Activated CD4-positive, alpha-beta T cell treated with anti-CD3 and anti-CD28 coated beads for 48 hours (primary cell): Measurements from ENCODE around the gene KRTAP10-3.

Source experiments
- DNase-seq: peaks from one replicate; pipeline ENCODE4 v3.0.0-alpha.2; 2020

KRTAP10-3 gene

DNA sequence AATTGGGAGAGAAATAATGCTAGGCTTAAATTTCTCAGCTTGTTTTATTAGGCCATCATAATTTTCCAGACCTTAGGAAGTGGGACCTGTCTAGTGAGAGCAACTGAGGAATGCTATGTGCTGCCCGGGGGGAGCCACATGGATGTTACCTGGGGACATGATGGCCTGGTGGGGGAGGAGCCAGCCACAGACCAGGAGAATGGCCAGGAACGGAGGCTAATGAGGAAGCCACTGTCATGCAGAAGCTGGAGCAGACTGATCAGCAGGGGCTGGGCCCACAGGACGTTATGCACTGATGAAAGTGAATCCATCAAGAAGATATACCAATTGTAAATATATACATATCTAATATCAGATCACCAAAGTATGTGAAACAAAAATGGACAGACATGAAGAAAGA is 14.0 kb downstream of the KRTAP10-3 start:
- DNase-seq = no peak

DNA sequence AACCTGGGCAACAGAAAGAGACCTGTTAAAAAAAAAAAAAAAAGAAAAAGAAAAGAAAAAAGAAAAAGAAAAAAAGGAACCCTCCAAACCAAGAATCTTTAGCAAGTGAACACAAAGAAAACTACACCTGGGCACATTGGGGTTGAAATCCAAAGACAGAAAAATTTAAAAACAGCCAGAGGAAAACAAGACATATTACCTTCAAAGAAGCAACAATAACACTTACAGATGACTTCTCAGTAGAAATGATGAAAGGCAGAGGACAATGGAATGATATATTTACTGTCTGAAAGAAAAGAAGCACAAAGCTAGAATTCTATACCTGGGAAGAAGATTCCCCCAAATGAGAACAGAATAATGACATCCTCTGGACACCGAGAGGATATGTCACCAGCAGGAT is 15.9 kb downstream of the KRTAP10-3 start:
- DNase-seq = no peak

DNA sequence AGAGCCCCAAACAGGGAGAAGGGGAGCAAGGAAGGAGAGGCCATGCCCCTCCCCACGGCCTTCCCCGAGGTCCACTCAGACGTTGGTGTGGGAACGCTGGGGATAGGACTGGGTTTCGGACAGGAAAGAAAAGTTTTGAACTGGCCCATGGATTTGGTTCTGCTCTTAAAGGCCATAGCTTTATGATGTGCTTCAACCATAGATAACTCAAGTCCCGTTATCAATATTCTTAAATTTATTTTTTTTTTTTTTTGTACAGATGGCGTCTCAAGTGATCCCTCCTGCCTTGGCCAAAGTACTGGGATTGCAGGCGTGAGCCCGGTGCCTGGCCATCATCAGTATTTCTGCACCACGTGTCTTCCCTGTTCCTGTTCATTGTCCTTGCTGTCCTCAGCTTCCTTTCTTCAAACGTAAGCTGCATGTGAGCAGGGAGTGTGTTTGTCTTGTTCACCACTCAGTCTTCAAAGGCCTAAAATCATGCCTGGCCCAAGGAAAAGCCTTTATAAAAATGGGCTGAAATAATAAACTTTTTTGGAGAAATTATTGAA is 17.8 kb downstream of the KRTAP10-3 start:
- DNase-seq = no peak

DNA sequence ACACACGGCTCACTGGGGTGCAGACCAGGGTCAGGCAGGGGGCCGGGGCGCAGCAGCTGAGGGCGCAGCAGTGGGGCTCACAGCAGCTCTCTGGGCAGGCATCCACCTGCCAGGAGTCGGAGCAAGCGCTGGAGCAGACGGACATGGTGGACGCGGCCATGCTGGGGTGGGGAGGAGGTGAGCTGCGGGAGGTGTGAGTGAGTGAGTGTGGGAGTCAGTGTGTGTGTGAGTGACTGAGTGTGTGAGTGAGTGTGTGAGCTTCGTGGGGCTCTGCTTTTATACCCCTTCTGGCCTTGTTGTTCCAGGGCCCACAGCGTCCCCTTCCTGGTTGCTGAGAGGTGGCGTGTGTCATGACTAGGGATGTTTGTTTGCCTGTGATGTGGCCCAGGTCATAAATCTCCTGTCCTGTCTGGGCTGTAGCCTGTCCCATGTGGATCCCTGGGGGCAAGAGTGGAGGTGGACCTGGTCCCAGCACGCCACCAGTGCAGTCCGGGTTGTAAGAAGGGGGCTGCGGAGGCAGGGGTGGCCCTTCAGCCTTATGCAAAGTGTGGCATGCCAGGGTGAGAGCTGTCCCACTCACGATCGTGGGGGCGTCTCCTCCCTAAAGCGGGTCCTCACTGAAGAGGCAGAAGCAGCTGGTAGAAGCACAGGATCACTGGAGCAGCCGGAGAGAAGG is 18.5 kb downstream of the KRTAP10-3 start, which contains the start of gene KRTAP10-1:
Gene KRTAP10-1, minus strand, starts transcription at position 205 of the 676 bp plus-strand sequence. Its CDS starts 45 bp downstream, at position 160.
- DNase-seq = no peak

DNA sequence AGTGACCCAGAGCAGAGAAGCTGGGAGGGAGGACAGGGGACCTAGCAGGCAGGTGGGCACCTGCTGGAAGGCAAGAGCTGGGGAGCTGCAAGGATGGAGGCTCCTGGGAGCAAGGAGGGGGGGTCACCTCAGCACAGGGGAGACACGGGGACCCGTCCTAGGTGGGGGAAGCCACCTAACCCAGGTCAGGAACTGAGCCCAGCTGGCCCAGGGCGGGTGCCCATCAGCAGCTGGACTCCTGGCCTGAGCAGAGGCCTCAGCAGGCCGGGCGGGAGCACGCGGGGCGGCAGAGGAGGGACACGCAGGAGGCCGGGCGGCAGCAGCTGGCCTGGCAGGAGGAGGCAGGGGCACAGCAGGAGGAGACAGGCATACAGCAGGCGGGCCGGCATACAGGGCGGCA is 19.5 kb downstream of the KRTAP10-3 start:
- DNase-seq = no peak

DNA sequence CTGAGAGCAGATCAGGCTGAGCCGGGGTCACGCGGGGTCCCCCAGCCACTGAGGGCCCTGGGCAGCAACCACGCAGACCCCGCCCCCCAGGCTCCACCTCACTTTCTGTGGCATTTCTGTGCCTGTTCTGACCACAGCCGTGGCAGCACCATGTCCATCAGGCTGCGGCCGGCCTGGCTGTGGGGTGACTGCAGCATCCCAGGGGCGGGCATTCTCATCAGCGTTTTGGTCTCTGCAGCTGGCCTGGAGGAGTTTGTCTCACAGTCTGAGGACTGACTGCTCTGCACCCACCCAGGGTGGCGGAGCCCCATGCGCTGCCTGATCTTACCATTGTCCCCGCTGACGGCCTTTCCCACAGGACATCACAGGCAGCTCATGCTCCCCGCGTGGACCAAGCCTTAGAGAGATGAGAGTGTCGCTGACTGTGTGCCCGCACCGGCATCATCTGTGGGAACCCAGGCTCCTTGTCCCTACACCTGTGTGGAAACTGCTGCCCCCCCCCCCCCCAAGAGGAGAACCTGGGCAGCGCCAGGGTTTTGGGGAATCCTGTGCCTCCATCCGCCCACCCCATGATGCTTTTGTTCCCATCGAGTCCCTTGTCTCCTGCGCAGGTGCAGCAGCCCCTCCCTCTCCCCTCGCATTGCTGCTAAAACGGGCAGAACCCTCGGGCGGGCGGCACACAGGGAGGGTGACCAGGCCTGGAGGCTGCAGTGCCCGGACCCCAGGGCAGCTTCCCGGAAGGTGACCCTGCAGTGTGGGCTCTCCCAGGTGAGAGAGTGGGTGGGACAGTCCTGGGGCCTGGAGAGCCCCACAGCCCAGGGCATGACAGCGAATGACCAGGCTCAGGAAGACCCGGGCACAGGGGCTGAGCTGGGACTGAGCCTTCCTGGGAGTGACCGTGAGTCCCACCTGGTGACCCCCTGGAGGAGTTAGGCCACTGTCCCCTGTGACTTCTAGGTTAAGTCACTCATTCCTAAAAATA is 20.4 kb downstream of the KRTAP10-3 start:
- DNase-seq = no peak

DNA sequence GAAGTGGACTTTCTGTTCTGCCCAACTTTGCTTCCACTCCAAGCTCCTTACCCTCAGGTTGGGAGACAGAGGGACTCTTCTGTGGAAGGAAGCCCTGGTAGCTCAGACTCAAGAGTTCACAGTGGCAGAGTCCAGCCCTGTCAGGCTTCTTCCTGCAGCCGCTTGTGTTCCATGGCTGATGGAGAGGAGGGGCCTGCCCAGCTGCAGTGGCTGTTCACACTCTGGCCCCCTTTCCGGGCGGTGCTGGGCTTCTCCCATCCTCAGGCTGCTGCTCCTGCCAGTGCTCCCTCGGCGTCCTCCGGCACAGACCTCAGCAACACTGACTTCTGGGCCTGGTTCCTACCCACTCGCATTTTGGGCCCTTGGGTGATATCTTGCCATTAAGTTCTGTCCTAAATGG is 22.6 kb downstream of the KRTAP10-3 start:
- peak; percentile 0 for DNase-seq

DNA sequence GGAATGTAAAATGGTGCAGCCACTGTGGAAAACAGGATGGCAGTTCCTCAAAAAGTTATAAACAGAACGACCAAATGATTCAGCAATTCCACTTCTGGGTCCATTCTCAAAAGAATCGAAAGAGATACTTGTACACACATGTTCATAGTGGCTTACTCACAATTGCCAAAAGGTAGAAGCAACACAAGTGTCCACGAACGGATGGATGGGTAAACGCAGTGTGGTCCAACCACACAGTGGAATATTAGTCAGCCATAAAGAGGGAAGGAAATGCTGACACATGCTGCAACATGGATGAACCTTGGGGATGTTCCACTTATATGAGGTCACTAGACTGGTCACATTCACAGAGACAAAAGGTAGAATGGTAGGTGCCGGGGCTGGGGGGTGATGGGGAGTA is 23.9 kb downstream of the KRTAP10-3 start:
- no peak for DNase-seq

DNA sequence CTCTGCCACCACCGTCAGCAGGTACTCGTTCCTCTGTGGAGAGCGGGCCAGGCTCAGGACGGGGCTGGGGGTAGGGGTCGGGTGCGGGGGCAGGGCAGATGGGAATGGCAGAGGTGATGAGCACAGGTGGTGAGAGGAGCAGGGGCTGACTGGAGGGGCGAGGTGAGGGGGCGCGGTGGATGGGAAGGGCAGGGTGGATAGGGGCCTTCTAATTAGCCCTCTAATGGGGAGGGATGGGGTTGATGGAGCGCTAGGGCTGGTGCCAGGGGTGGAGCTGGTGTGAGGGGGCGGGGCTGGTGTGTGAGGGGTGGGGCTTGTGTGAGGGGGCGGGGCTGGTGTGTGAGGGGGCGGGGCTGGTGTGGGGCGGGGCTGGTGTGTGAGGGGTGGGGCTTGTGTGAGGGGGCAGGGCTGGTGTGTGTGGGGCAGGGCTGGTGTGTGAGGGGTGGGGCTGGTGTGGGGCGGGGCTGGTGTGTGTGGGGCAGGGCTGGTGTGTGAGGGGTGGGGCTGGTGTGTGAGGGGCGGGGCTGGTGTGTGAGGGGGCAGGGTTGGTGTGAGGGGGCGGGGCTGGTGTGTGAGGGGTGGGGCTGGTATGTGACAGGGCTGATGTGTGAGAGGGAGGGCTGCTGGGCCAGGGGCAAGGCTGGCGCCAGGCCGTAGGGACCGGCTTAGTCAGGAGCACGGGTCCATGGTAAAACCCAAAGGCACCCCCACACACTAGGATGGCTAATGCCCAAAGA is 24.5 kb downstream of the KRTAP10-3 start:
- no peak for DNase-seq

DNA sequence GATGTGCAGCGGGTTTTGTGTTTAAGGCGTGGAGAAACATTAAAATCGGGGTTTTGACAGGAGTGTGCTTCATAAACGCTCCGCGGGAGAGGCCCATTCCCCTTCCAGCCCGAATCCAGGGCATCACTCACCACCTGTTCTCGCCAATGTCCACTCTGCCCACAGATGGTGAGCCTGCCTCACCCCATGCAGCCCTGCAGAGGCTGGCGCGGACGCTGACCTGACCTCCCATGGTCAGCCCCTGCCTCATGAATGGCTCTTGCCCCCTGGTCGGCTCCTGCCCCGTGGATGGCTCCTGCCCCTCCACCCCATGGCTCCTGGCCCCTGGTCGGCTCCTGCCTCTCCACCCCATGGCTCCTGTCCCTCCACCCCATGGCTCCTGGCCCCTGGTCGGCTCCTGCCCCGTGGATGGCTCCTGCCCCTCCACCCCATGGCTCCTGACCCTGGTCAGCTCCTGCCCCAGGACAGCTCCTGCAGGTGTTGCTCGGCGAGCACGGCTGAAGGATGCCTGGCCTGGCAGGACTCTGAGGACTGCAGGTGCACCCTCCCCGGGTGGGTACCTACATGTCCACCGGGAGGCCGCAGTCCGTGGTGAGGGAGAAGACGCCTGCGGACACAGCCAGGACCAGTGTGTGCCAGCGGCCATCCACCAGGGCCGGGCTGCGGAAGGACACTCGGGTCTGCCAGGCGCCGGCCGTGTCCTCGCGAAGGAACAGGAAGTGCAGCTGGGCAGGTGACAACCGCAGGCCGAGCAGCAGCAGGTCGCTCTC is 25.3 kb downstream of the KRTAP10-3 start:
- no peak for DNase-seq

DNA sequence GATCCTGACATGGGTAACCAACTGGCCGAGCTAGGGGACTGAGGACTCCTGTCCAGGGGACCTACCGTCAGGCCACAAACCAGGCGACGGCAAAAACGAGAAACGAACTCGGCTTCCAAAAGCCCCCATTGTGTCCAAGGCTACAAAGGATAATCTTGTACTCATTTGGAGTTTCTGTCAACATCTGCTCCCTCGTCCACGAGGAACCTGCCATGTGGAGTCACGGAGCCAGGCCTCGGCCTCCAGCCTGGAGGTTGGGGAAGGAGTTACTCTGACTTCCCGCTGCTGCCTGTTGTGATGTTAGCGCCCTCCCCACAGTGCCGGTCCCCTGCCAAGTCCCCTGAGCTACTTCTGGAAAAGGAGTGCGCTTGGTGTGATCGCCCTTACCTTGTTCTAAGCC is 25.9 kb downstream of the KRTAP10-3 start:
- no peak for DNase-seq

DNA sequence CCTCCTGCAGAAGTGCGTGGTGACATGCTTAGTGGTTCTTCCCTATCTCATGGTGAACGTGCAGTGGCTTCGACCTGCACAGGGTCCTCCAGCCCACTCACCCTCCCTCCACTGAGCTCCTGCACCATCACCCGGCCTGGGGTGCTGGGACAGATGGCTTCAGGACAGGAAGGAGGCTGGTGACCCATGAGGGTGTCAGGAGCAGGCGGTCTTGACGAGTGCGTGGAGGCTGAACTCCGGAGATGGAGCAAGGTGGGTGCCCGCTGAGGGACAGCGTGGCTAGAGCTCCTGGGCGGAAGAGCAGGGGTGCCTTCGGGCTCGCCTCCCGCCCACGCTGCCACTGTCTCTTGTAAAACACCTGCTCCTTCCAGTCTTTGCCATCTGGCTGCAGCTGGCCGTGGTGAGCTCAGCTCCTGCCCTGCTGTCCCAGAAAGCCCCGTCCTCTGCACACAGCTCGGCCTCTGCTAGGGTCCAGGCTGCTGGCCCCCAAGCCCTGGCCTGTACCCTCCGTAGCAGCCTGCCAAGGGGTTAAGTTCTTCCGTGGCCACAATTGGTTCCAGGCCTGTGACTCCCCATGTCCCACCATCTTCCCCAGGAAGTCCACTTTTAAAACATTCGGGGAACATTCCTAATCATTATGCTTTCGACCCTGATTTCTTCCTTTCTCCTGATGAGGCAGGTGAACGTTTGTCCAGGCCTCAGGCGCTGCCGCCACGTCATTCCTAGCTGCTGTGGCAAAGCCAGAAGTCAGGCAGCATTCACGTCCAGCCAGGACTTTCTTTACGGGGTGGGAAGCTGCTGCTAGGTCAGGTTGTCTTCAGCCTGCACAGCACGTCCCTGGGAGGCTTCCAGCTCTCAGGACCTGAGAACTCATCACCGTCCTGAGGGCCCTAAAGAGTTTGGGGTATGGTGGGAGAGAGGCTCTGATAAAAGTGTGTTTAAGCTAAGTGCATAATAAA is 26.7 kb downstream of the KRTAP10-3 start:
- no peak for DNase-seq

DNA sequence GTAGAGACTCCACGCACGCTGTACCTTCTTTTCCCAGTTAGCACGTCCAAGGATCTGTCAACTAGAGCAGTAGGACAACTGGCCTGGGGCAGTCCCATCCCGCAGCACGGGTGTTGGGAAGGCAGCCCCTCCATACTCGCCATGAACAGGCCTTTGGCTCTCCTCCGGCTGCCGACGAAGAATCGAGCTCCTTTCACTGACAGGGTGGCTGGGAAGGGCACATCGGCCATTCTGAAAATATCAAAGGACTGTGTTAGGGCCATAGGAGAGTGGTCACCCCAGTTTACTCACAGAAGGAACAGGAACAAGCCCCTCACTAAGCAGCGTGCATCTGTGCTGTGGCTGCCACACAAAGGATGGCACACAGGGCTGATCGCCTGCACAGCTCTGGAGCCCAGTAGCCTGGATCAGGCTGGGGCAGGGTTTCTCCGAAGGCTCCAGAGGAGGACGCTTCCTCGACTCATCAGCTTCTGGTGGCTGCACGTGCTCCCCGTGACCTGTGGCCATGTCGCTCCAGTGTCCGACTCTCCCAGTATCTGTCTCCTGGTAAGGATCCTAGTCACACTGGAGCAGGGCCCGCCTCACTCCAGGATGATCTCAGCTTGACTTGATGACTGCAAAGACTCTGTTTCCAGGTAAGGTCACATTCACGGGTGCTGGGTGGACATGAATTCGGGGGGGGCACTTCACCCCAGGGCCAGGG is 27.5 kb downstream of the KRTAP10-3 start:
- DNase-seq = no peak

DNA sequence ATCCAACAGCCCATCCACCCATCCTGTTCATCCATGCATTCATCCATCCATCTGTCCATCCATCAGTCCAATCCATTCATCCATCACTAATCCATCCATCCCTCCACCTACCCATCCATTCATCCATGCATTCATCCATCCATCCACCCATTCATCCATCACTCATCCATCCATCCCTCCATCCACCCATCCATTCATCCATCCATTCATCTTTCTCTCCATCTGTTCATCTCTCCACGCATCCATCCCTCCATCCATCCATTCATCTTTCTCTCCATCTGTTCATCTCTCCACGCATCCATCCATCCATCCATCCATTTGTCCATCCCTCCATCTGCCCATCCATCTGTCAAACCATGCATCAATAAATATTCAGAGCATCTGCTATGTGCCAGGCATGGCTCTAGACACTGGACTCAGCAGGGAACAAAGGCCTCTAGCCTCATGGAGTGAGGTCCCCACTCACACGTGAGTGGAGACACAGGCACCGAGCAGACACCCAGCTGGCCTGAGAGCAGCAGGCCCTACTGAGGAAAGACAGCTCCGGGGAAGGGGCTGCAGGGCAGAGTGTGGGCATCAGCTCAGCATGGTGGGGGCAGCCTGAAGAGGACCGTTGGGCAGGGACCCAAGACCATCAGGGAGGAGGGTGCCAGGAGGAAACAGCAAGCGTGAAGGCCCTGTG is 28.2 kb downstream of the KRTAP10-3 start:
- no peak for DNase-seq

DNA sequence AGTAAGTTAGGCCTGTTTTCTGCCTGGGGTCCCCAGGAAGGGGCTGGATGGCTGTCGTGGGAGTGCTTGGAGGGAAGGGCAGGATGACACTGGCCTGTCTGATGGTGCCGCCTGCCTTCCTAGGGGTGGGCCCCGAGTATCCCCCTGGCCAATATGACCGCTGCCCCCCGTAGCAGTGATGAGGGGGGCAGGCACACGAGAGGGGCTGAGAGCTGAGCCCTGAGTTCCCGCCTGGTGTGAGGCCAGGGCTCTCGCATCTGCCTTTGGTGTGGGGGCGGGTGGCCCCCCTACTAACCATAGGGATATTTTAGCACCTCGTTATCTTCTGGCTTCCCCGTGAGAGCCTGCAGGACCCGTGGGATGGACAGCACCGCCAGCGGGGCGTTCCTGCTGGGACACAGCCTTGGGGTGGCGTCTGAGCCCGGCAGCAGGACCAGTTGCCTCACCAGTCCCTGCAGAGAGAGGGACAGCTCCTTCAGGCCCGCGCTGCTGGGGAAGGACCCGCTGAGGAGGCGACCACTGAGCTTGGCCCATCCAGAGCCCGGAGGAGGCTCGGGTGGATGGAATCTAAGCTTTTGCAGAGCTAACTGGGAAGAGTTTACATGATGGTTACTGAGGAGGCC is 29.0 kb downstream of the KRTAP10-3 start:
- DNase-seq = no peak

DNA sequence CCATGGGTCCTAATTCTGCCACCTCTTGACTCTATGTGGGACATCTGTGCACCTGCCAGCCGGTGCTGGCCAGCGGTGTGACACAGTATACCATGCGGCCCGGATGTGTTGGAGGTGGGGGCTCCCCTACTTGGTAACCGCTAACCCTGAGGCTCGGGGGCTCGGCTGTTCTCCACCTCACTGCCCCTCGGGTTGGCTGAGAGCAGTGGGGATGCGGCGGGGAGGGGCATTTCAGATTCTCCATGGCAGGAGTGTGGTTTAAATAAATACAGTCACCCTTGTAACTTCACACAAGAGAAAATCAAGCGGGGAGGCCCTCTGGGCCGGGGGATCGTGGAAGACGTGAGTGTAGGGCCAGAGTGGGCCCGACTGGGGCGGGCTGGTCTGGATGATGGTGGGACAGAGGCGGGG is 29.6 kb downstream of the KRTAP10-3 start:
- no peak for DNase-seq

DNA sequence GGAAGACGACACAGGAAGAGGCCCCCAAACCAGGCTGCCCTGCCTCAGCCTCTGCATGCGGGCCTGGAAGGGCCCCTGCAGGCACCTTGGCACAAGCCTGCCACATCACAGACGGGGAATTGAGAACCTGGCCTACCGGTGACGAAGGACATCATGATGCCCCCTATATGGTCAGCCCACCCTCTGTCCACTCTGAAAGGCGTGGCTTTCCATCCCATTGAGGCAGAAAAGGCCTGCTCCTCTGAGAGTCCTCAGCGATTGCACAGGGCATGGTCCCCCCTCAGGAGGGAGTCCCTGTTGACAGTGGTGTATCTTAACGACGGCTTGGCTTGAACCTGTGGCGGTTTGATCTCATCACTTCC is 30.0 kb downstream of the KRTAP10-3 start:
- DNase-seq = no peak

DNA sequence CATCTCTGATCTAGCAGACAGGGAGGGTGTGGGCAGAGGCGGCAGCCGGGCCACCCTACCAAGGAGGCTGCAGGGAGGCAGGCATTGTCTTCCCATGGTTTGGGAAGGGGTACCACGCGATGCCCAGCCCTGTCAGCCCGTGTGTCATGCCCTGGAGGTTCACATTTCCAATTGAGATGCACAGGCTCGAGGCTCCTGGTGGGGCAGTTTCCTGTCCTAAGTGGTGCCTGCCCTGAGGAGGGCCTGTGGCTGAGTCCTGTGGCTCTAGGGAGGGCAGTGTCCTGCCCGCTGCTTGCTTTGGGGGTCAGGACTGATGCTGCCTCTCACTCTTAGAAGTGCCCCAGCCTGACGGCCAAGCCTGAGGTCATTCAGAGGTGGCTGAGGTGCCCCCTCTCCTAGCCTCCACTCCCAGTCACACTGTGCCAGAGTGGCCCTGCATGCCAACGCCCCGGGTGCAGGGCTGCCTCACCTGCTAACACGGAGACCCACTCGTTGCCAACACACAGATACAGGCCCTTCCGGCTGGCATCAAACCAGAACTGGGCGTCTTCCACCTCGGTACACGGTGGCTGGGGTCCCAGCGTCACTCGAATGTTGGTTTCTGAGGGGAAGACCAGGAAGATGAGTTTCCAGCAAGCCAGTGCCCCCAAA is 30.5 kb downstream of the KRTAP10-3 start:
- DNase-seq = no peak
